Measurements from ENCODE around the gene CDH4. TPM values are rescaled to one million over a fixed set of nuclear protein-coding genes. Genes with fewer than 3 reads are reported as not detected.
"Not testable (repeated sequence)": the region's sequence is repeated elsewhere in the genome, so short reads cannot be mapped to it uniquely, and the experiment has no call there.

CDH4 gene
- total RNA-seq, 1 donor from 2014 or later, result 39.7 TPM

DNA sequence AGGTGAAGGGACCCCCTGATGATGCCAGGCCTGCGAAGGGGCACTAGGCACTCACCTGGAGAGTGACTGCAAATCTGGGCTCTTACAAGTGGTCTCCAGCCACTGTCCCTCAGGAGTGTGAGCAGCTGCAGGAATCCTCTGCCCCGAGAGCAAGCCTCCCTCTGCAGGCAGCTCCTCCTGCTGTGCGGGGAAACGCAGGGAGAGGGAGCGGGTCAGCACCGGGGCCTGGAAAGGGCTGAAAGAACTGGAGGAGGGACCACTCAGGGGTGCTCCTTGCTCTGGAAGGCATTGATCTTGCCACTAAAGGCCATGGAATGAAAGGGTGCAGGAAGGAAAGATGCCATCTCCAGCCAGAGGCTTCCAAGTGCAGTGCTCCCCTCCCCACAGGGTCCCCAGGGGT, 168.0 kb downstream of the CDH4 start:
- H3K36me3 ChIP-seq (ENCODE audit: control insufficient read depth, insufficient read depth, low read length), result no peaks in the 10 kb centered on the region
- no peaks in the 10 kb centered on the region for H3K27me3 ChIP-seq (ENCODE audit: control insufficient read depth, insufficient read depth, low read length)
- TF ChIP-seq, protein P1, sequence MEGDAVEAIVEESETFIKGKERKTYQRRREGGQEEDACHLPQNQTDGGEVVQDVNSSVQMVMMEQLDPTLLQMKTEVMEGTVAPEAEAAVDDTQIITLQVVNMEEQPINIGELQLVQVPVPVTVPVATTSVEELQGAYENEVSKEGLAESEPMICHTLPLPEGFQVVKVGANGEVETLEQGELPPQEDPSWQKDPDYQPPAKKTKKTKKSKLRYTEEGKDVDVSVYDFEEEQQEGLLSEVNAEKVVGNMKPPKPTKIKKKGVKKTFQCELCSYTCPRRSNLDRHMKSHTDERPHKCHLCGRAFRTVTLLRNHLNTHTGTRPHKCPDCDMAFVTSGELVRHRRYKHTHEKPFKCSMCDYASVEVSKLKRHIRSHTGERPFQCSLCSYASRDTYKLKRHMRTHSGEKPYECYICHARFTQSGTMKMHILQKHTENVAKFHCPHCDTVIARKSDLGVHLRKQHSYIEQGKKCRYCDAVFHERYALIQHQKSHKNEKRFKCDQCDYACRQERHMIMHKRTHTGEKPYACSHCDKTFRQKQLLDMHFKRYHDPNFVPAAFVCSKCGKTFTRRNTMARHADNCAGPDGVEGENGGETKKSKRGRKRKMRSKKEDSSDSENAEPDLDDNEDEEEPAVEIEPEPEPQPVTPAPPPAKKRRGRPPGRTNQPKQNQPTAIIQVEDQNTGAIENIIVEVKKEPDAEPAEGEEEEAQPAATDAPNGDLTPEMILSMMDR (IDR thresholded peaks at IDR 0.05; ENCODE audit: insufficient read depth, low read length, poor library complexity, severe bottlenecking), result no peak
- no peak for DNase-seq (ENCODE audit: low read depth)
- no peak overlapping the region for H3K4me3 ChIP-seq (ENCODE audit: low read depth, low read length)

DNA sequence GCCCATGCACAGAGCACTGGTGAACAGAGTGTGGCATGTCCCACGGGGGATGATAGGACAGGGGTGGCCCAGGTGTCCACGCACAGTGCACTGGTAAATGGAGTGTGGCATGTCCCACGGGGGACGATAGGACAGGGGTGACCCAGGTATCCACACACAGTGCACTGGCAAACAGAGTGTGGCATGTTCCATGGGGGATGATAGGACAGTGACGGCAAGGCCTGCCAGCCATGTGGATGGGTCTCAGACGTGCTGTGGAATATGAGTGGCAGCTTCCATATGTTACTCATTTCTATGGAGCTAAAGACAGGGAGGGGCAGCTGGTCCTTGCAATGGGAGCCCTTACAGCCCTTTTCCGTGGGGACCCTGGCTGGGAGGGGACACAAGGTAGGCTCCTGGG, 168.7 kb downstream of the CDH4 start:
- no peak overlapping the region for H3K4me3 ChIP-seq (ENCODE audit: low read depth, low read length)
- no peak for DNase-seq (ENCODE audit: low read depth)
- H3K27me3 ChIP-seq (ENCODE audit: control insufficient read depth, insufficient read depth, low read length), result no peaks in the 10 kb centered on the region
- H3K36me3 ChIP-seq (ENCODE audit: control insufficient read depth, insufficient read depth, low read length), result no peaks in the 10 kb centered on the region
- TF ChIP-seq, protein P1 (IDR thresholded peaks at IDR 0.05; ENCODE audit: insufficient read depth, low read length, poor library complexity, severe bottlenecking), result no peak

DNA sequence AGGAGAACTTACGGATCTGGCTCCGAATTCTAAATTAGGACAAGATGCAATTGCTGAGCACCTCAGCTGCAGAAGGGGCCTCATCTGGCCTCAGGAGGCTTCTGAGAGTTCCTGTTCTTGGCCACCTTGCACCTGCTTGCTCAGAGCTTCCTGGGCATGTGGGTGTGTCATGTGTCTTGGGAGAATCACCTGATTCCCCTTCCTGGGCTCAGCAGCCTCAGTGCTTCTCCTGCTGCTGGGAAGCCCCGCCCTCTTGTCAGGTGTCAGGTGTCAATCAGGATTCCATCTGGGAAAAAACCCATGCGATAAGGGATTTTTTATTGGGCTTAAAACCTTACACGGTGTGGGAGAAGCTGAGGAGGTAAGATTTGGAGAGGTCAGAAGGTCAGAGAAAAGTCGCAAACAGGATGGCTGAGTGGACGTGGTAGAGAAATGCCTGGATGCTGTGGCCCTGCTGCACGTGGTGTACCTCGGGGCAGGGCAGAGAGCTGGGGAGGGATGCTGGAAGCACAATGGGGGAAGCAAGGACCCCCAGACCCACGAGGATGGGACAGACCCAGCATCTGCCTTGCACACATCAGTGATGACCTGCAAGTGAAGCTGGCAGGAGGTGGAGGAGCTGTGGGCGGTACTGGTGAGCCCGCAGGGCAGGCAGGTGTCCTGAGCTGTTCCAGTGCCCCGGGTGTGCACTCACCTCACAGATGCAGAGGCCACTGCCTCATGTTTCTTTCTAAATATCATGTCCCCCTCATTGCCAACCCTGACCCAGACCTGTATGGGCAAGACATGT, 170.8 kb downstream of the CDH4 start:
- TF ChIP-seq, protein P1 (IDR thresholded peaks at IDR 0.05; ENCODE audit: insufficient read depth, low read length, poor library complexity, severe bottlenecking), result no peak
- DNase-seq (ENCODE audit: low read depth), result no peak
- H3K4me3 ChIP-seq (ENCODE audit: low read depth, low read length), result no peak overlapping the region
- no peaks in the 10 kb centered on the region for H3K27me3 ChIP-seq (ENCODE audit: control insufficient read depth, insufficient read depth, low read length)
- no peaks in the 10 kb centered on the region for H3K36me3 ChIP-seq (ENCODE audit: control insufficient read depth, insufficient read depth, low read length)

DNA sequence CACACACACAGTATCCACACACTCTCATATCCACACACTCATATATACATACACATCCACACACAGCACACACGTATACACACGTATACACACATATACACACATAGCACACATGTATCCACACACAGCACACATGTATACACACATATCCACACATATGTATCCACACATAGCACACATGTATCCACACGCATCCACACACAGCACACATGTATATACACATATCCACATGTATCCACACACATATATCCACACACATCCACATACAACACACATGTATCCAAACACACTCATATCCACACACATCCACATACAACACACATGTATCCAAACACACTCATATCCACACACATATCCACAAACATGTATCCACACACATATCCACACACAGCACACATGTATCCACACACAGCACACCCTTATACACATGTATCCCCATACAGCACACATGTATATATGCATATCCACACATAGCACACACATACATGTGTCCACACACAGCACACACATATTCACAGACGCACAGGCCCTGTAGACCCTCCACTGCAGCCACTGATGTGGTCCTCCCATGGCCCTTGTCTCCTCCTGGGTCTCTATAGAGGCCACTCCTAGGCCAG, 172.1 kb downstream of the CDH4 start:
- Histone ChIP-seq H3K36me3 (ENCODE audit: control insufficient read depth, insufficient read depth, low read length) (no peaks in the 10 kb centered on the region), H3K4me3 (ENCODE audit: low read depth, low read length) (no peak overlapping the region), H3K27me3 (ENCODE audit: control insufficient read depth, insufficient read depth, low read length) (no peaks in the 10 kb centered on the region)
- TF ChIP-seq, protein P1 (IDR thresholded peaks at IDR 0.05; ENCODE audit: insufficient read depth, low read length, poor library complexity, severe bottlenecking), result no peak
- DNase-seq (ENCODE audit: low read depth), result no peak

GRCh38 chr20:61424628-61425420, 172.8 kb downstream of the CDH4 start:
- TF ChIP-seq, protein P1 (IDR thresholded peaks at IDR 0.05; ENCODE audit: insufficient read depth, low read length, poor library complexity, severe bottlenecking), result no peak
- H3K36me3 ChIP-seq (ENCODE audit: control insufficient read depth, insufficient read depth, low read length), result no peaks in the 10 kb centered on the region
- no peak overlapping the region for H3K4me3 ChIP-seq (ENCODE audit: low read depth, low read length)
- no peak for DNase-seq (ENCODE audit: low read depth)
- no peaks in the 10 kb centered on the region for H3K27me3 ChIP-seq (ENCODE audit: control insufficient read depth, insufficient read depth, low read length)

DNA sequence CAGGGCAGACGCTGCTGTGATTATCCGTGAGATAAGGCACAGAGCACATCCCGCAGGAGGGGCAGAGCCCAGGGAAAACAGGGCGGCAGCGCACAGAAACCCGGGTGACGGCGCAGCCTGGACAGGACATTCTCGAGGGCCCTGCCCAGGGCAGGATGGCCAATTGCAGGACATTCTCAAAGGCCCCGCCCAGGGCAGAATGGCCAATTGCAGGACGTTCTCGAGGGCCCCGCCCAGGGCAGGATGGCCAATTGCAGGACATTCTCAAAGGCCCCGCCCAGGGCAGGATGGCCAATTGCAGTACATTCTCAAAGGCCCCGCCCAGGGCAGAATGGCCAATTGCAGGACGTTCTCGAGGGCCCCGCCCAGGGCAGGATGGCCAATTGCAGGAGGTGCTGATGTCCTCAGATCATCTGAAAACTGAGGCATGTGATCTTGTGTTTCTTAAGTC, 173.5 kb downstream of the CDH4 start:
- not testable (repeated sequence) for H3K4me3 ChIP-seq (ENCODE audit: low read depth, low read length); H3K27me3 ChIP-seq (ENCODE audit: control insufficient read depth, insufficient read depth, low read length); H3K36me3 ChIP-seq (ENCODE audit: control insufficient read depth, insufficient read depth, low read length); DNase-seq (ENCODE audit: low read depth)
